Fibroblast of peridontal ligament (primary cell): ENCODE data around the gene RALGPS2.

Experiments
- DNase-seq: peaks from one replicate; pipeline ENCODE4 v3.0.0-alpha.2; 2010; ENCODE audit errors: extremely low read depth

The RALGPS2 gene, protein sequence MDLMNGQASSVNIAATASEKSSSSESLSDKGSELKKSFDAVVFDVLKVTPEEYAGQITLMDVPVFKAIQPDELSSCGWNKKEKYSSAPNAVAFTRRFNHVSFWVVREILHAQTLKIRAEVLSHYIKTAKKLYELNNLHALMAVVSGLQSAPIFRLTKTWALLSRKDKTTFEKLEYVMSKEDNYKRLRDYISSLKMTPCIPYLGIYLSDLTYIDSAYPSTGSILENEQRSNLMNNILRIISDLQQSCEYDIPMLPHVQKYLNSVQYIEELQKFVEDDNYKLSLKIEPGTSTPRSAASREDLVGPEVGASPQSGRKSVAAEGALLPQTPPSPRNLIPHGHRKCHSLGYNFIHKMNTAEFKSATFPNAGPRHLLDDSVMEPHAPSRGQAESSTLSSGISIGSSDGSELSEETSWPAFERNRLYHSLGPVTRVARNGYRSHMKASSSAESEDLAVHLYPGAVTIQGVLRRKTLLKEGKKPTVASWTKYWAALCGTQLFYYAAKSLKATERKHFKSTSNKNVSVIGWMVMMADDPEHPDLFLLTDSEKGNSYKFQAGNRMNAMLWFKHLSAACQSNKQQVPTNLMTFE

DNA sequence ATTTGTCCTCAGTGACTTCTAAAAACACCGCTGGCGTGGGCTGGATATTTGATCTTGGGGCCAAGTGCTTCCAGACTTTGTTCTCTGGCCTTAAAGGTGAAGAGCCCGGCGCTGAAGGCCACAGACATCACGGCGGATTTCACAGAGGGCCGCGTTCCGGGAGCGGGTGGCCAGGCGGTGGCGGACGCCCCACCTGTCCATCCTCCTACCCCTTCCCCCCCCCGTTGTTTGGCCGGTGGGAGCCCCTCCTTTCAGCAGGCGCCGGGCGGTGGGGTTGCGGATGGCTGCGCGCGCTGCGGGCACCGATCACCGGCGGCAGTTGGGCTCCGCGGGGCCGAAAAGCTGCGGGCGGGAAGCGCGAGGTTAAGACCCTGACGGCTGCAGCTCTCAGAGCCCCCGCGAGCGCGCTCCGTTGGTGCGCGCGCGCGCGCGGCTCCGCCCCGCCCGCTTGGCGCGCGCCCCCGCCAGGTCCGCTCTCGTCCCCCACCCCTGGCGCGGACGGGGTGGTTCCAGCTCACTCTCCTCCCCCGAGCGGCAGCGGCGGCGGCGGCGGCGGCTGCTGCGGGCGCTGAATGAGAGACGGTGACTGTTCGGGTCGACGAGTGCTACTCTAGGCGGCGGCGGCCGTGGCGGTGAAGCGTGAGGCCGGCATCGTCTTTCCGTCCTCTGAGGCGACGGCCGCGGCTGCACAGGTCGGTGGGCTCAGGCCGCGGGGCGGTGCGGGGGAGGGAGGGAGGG, at the start of gene RALGPS2:
TSS of gene RALGPS2 (plus strand) at position 517 of the 738 bp plus-strand sequence. CDS start 51,521 bp downstream, outside the sequence.
- peak; percentile 48 for DNase-seq

DNA sequence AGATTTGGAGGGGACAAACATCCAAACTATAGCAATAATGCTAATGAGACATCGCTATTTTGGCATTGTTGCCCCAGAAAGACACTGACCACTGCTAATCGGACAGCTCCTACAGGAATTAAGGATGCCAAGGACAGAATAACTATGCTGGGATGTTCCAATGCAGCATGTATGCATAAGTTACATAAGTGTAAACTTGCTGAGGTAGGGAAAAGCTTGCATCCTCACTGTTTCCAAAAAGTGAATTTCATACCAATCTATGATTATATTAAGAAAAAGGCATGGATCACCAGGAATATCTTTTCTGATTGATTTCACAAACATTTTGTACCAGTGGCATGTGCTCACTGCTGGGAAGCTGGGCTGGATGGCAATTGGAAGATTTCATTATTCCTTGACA, 45.8 kb upstream of the RALGPS2 start:
- DNase-seq: no peak

DNA sequence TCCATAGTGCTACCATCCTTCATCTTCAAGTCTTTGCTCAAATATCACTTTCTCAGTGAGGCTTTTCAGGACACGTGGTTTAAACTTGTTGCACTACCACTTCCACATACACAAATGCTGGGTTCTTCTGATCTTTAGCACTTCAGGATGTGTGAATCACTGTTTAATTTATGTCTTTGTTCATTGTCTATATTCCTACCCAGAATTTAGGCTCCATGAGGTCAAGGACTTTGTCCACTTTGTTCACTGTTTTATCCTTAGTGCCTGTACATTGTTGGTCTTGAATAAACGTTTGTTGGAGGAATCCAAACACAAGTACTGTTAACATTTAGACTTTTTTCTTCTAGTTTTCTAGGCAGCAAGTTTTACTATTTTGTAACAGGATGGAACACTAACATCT, 42.6 kb upstream of the RALGPS2 start:
- no peak for DNase-seq

DNA sequence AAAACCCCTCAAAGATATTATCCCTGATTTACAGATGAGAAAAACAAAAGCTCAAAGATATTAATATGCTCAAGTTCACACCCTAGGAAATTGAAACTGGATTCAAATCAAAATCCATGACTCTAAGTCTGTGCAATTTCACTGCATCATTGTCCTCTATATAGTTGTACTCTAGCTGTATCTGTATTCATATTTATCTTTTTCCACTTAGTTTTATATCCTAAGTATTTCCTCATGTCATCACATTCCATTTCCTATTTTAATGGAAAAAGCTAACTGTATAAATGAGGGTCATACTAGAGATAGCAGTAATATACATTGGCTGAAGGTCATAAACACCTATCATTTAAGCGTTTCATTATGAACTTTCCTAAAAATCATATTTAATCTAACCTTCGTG, 42.2 kb upstream of the RALGPS2 start:
- DNase-seq: no peak

DNA sequence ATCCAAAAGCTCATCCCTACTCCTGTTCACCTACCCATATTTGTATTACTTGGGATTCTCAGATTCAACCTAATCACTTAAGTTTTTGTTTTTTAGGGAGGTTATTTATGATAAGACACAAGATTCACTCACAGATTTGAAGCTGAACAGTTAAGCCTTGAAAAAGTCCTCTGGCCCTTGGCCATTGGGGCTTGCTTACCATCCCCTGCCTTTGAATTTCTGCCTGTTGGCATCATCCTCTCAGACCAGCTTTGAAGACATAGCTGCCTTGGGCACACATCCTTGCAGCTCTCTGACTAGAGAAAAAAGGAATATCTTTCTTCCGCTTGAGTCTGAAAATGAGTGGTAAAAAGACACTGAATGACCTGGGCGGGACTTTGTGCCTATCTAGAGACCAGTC, 41.8 kb upstream of the RALGPS2 start:
- no peak for DNase-seq

DNA sequence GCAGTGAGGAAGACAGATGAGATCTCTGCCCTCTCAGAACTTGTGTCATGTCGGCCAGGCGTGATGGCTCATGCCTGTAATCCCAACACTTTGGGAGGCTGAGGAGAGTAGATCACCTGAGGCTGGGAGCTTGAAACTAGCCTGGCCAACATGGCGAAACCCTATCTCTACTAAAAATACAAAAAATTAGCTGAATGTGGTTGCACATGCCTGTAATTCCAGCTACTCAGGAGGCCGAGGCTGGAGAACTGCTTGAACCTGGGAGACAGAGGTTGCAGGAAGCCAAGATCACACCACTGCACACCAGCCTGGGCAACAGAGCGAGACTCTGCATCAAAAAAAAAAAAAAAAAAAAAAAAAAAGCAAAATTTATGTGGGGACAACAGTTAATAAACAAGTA, 40.9 kb upstream of the RALGPS2 start:
- no peak for DNase-seq

DNA sequence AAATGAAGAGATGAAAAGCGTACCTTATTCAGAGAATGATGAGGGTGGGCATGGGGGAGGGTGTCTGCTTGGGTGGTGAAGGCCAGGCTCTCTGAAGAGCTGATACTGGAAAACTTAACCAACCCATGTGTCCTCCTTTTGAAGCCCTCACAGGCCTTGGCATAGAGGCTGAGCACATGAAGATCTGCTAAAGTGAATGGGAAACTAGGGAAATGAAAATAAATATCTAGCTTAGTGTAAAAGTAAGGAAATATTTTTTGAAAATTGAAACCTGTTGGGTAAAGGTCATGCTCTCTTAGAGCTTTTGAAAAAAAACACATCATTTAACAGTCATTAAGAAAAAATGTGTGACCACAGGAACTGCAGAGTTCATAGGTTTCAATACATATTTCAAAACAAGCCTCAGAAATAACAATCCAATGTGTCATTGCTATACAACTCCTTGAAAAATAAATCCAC, 40.5 kb upstream of the RALGPS2 start:
- peak; percentile 98 for DNase-seq

DNA sequence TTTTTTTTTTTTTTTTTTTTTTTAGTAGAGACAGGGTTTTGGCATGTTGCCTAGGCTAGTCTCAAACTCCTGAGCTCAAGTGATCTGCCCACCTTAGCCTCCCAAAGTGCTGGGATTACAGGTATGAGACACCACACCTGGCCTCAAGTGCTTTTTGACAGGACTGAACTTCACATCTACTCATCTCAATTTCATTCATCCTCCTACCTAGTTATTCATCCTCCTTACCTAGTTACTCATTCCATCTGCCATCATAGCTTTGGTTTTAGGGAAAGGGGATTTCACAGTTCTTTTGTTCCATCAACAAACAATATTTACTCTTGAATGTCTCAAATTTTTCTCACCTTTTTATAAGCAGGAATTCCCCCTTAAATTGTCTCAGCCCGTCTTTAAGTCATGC, 38.6 kb upstream of the RALGPS2 start:
- no peak for DNase-seq

DNA sequence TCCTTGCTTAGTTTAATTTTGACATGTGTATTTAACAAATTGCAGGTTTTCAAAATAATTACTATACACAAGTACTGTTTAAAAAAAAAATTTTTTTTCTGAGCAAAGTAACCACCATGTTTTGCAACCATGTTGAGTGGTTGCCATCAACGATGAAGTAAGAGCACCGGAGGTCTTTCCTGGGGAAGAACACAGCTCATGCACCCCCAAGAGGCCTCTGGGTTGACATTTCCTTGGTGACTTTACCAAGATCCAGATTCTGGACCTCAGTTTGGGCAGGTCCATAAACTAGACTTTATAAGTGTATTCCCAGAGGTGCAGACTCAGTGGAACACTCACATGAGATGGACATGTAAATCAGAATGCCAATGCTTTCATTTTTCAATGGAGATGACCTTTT, 36.8 kb upstream of the RALGPS2 start:
- DNase-seq: peak; percentile 83

DNA sequence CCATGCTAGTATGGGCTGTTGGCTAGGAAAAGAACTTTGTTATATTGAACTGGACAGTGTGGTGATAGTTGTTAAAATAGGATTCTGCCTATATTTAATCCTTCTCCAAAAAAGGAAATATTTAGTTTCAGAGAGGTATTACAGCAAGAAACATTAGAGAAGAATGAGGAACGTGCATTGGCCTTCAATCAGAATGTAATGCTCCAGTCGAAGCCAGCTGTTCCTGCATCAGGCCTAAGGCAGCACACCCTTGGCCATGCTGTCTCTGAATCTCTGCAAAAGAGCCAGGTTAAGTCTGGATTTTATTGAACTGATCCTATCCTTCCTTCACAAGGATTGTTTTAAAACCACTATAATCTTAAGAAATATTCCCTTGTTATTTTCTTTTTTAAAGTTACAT, 35.3 kb upstream of the RALGPS2 start:
- DNase-seq: peak; percentile 64

DNA sequence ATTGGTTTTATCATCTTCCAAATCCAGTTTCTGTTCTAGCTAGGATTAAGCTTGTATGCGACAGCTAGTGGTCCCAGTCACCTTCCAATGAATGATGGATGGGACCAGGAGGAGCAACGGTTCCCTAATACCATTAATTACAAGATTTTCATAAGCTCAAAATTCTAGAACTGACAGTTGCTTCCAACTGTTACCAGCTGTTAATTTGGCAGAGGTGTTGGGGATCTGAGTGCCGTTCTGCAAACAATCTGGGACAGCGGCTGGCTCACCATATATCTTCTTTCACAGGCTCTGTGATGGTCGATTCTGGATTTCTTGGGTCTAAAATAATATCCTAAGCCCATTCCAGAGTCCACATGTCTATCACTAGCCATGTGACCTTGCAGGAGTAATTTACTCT, 34.5 kb upstream of the RALGPS2 start:
- no peak for DNase-seq

DNA sequence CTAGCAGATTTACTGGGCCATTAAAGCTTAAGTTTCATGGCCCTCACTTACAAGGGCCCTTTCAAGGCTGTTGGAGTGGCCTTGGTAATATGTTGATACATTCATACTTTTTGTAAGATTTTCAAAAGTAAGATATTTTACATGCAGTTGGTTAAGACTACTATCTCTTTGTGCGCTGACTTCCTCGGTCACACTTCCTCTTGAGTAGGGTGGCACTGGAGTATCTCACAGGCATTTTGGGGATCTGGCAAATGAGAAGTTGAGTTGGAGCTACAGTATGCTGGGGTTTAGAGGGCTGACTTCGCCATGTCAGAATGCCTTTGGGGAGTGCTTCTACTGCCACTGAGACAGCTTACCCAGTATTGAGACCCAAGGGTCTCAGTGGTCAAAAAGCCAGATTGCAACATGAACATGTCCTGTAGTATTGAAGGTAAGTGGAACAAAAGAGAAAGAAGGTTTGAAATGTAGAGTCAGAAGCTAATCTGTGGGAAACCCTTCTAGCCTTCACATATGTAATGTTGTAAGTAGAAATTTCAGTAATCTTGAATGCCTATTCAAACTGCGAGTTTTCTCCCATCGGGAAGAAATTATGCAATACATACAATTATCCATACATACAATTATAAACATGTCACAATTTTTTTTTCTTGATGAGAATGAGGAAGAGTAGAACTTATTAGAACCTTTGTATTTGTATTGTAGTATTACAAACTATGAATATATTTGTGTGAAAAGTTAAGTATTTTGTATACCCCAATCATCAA, 32.3 kb upstream of the RALGPS2 start:
- DNase-seq: no peak

DNA sequence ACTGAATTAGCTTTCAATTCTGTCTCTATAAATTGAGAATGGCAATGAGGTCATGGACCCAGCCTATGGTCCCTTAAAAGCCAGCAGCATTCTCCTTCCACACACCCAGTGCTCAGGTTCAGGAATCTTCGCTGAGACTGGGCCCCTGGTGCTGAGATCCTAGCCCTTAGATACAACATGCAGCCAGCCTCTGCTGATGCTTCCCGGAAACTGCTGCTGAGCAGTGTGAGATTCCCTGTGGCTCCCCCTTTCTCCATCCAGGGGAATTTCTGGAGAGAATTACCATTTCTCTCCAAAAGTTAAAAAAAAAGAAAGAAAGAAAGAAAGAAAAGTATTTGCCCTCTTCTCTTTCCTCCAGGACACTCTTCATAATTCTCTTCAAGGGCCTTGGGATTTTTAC, 31.7 kb upstream of the RALGPS2 start:
- no peak for DNase-seq

DNA sequence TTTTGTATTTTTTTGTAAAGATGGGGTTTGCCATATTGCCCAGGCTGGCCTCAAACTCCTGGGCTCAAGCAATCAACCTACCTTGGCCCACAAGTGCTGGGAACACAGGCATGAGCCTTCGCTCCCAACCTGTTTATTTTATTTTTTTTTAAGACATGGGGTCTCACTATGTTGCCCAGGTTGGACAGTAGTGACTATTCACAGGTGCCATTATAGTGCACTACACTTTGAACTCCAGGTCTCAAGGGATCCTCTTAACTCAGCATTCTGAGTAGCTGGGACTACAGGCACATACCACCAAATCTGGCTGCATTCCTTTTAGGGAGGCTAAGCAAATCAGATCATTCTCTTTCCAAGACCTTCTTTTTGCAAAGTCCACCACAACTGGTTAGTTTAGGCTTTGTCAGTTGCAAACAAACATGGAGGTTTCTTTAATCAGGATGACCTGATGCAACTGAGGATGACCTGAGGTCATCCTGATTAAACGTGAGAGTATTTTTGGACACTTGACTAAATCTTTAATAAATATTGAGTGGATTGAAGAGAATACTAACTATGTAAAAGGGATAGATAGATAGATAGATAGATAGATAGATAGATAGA, 30.0 kb upstream of the RALGPS2 start:
- no peak for DNase-seq

DNA sequence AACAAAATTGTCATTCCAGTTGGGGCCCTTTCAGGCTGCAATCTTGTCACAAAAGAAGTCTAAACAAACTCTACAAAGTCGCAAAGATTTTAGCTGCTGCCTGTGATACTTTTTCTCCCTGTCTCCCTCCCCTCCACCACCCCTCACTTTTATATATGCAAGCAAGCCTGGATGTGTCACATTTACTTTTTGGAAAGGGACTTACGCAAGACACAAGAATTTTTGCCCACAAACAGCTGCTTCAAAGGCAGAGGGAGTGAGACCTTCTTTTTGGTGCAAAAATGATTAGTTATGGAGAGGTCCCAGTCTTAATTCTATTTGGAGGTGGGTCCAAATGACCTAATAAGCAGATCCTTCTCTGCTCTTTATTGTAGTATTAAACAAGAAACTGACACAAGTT, 22.9 kb upstream of the RALGPS2 start:
- peak; percentile 79 for DNase-seq

DNA sequence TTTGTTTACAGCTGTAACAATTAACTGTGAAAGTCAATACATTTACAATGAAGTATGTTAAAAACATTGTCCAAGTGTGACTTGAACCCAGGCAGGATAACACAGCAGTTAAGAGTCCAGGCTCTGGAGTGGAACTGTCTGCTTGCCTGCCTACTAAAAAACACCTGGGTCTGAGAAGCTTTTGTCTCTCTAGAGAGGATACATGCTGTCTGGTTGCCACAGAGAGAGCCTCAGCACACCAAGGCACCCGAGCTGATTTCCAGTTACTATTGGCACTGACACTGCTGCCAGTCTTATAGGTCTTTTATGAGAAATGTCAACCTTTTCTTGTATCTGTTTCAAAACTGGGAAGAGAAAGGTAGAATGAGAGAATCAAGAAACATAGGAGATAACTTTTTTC, 20.2 kb upstream of the RALGPS2 start:
- DNase-seq: no peak

DNA sequence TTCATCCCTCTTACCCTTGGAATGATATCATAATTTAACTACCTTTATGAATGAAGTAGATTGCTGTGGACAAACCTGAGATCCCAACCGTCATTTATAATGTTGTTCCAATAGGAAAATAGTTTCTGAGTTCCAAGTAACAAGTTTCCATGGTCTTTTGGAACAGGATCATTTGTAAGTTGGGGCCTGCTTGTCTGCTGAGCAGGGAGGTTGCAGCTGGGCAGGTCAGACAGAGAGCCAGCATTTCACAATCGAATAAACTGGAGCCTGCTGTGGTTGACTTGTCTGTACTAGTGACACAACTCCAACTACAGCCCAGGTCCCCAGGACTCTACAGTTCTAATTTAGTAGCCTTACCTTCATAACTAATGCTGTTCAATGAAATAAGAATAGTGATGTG, 18.6 kb upstream of the RALGPS2 start:
- peak; percentile 82 for DNase-seq

DNA sequence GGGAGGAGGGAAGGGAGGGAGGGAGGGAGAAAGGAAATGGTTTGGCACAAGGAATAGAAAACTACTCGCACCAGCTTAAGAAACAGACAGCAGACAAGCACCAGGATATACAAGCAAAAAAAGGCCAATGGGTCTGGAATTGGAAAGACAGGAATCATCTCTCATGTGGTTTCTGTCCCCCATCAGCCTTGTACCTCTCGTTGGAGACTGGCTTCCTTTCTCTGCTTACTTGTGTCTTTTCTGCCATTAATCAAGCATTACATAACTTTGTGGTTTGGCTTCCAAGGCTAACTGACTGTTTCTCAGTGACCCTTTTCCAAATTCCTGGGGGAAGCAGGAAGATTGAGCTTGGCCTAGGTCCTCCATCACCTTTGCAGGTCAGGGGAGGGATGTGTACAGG, 11.8 kb upstream of the RALGPS2 start:
- DNase-seq: peak; percentile 42

DNA sequence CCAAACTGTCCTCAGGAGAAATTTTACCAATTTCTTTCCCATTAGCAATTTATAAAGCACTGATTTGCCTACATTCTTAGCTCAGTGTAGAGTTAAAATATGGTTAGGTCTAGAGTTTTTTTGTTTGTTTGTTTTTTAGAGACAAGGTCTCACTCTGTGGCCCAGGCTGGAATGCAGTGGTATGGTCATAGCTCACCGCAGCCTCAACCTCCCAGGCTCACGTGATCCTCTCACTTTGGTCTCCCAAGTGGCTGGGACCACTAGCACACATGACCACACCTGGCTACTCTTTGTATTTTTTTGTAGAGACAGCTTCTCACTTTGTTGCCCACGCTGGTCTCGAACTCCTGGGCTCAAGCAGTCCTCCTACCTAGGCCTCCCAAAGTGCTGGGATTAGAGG, 10.6 kb upstream of the RALGPS2 start:
- DNase-seq: no peak

DNA sequence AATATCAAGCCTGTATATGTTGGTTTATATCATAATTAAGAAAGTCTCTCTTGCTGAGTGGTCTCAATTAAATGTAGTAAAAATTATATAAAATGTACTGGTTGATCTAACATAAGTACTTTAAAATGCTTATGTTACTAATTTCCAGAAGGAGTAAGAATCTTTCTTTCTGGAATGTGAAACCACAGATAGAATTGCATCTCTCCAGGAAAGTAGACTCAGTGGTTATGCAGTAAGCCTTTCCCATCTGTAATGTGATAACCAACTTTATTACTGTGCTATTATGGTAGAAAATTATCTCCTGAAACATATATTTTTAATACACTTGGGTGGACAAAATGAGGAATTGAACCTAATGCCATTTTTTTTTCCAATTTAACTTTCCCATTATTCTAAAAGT, 8.9 kb upstream of the RALGPS2 start:
- DNase-seq: peak; percentile 69

DNA sequence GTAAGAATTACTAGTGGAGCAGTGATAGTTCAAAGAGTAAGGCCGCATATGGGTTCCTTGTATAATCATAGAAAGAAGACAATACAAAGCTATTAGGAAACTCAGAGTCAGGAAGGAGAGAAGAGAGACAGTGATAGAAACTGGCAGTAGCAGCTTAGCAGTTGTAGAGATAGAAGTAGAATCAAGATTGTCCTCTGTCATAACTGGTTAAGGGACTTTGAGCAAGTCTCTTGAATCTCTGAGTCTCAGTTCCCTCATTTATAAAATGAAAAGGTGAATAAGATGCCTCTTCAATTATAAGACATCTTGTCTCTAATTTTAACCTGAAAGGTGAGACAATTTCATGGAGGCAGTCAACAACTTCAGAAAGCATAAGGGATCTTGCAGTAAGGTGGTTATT, 6.5 kb upstream of the RALGPS2 start:
- DNase-seq: no peak

DNA sequence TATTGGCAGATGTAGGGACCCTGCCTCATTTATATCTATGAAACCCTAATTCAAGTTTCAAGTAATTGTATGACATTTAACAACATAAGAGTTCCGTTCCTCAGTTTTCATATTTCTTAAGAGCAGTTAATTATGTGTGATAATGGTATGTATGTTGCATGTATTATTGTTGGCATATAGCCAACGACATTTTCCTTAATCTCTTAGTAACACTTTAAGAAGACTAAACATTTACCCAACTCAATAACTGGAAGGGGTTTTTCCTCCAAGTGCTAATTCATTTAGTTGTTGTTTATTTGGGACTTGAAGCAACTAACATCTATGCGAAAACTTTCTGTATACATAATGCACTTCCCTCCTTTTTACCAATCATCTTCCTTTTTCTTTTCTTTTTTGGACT, 1.5 kb upstream of the RALGPS2 start:
- no peak for DNase-seq
